ENCODE data around the gene TRIO.

Gene TRIO

GRCh38 chr5:14167211-14167845, 24.2 kb downstream of the TRIO start:
- no peak for DNase-seq (ENCODE audit: low read depth in 1 of 2, low spot score in 1 of 2)
- no peak for TF ChIP-seq JUND (IDR thresholded peaks at IDR 0.05; ENCODE audit: low read depth)
- in situ Hi-C loops (cut with HindIII; ENCODE audit: low pct_unique_long_range_greater_than_20kb, low sequenced_read_pairs), result no loop called here

GRCh38 chr5:14168144-14168792, 25.1 kb downstream of the TRIO start:
- in situ Hi-C loops (cut with HindIII; ENCODE audit: low pct_unique_long_range_greater_than_20kb, low sequenced_read_pairs), result no loop called here
- TF ChIP-seq JUND (IDR thresholded peaks at IDR 0.05; ENCODE audit: low read depth), result no peak
- peak in 1 of 2 experiments; percentile 12 for DNase-seq (ENCODE audit: low read depth in 1 of 2, low spot score in 1 of 2)

GRCh38 chr5:14168793-14169262, 25.7 kb downstream of the TRIO start:
- in situ Hi-C loops (cut with HindIII; ENCODE audit: low pct_unique_long_range_greater_than_20kb, low sequenced_read_pairs), result no loop called here

GRCh38 chr5:14171046-14171445, 27.9 kb downstream of the TRIO start:
- DNase-seq (ENCODE audit: low read depth in 1 of 2, low spot score in 1 of 2), result no peak
- TF ChIP-seq JUND (IDR thresholded peaks at IDR 0.05; ENCODE audit: low read depth), result no peak
- in situ Hi-C loops (cut with HindIII; ENCODE audit: low pct_unique_long_range_greater_than_20kb, low sequenced_read_pairs), result no loop called here

More at GRCh38 chr5:14168793-14169262, 25.7 kb downstream of the TRIO start:
- no peak for TF ChIP-seq JUND (IDR thresholded peaks at IDR 0.05; ENCODE audit: low read depth)
- no peak for DNase-seq (ENCODE audit: low read depth in 1 of 2, low spot score in 1 of 2)

- in situ Hi-C loops (cut with HindIII; ENCODE audit: low pct_unique_long_range_greater_than_20kb, low sequenced_read_pairs), result no loop called here
- DNase-seq (ENCODE audit: low read depth in 1 of 2, low spot score in 1 of 2), result no peak
- no peak for TF ChIP-seq JUND (IDR thresholded peaks at IDR 0.05; ENCODE audit: low read depth)
These were observed 28.5 kb downstream of the TRIO start for GRCh38 chr5:14171621-14172020.

- no peak for DNase-seq (ENCODE audit: low read depth in 1 of 2, low spot score in 1 of 2)
- no peak for TF ChIP-seq JUND (IDR thresholded peaks at IDR 0.05; ENCODE audit: low read depth)
- in situ Hi-C loops (cut with HindIII; ENCODE audit: low pct_unique_long_range_greater_than_20kb, low sequenced_read_pairs), result no loop called here
These were observed 29.1 kb downstream of the TRIO start for GRCh38 chr5:14172149-14172795.

GRCh38 chr5:14173377-14174229, 30.5 kb downstream of the TRIO start:
- no peak for TF ChIP-seq JUND (IDR thresholded peaks at IDR 0.05; ENCODE audit: low read depth)
- in situ Hi-C loops (cut with HindIII; ENCODE audit: low pct_unique_long_range_greater_than_20kb, low sequenced_read_pairs), result no loop called here
- DNase-seq (ENCODE audit: low read depth in 1 of 2, low spot score in 1 of 2), result no peak

GRCh38 chr5:14174230-14174636, 31.1 kb downstream of the TRIO start:
- no peak for DNase-seq (ENCODE audit: low read depth in 1 of 2, low spot score in 1 of 2)
- in situ Hi-C loops (cut with HindIII; ENCODE audit: low pct_unique_long_range_greater_than_20kb, low sequenced_read_pairs), result no loop called here
- TF ChIP-seq JUND (IDR thresholded peaks at IDR 0.05; ENCODE audit: low read depth), result no peak

- in situ Hi-C loops (cut with HindIII; ENCODE audit: low pct_unique_long_range_greater_than_20kb, low sequenced_read_pairs), result no loop called here
- no peak for TF ChIP-seq JUND (IDR thresholded peaks at IDR 0.05; ENCODE audit: low read depth)
- DNase-seq (ENCODE audit: low read depth in 1 of 2, low spot score in 1 of 2), result no peak
These were observed 32.2 kb downstream of the TRIO start for GRCh38 chr5:14175381-14175780.

- DNase-seq (ENCODE audit: low read depth in 1 of 2, low spot score in 1 of 2), result no peak
- no peak for TF ChIP-seq JUND (IDR thresholded peaks at IDR 0.05; ENCODE audit: low read depth)
- in situ Hi-C loops (cut with HindIII; ENCODE audit: low pct_unique_long_range_greater_than_20kb, low sequenced_read_pairs), result no loop called here
These were observed 33.7 kb downstream of the TRIO start for GRCh38 chr5:14176888-14177287.

- DNase-seq (ENCODE audit: low read depth in 1 of 2, low spot score in 1 of 2), result no peak
- no peak for TF ChIP-seq JUND (IDR thresholded peaks at IDR 0.05; ENCODE audit: low read depth)
- in situ Hi-C loops (cut with HindIII; ENCODE audit: low pct_unique_long_range_greater_than_20kb, low sequenced_read_pairs), result no loop called here
These were observed 34.5 kb downstream of the TRIO start for GRCh38 chr5:14177634-14178033.

- DNase-seq (ENCODE audit: low read depth in 1 of 2, low spot score in 1 of 2), result no peak
- no peak for TF ChIP-seq JUND (IDR thresholded peaks at IDR 0.05; ENCODE audit: low read depth)
- in situ Hi-C loops (cut with HindIII; ENCODE audit: low pct_unique_long_range_greater_than_20kb, low sequenced_read_pairs), result no loop called here
These were observed 34.9 kb downstream of the TRIO start for GRCh38 chr5:14178091-14178490.

Measured in T47D (cell line).